K562 (cell line): Measurements from ENCODE around the gene SENP1. TPM values are rescaled to one million over a fixed set of nuclear protein-coding genes. Genes with fewer than 3 reads are reported as not detected.
A peak's percentile ranks its signal among the peaks of the same experiment; 100 is the strongest.

Experiments used
- ARID1B ChIP-seq: fragments of 450-650 bp; IDR thresholded peaks from 2 replicates; pipeline ENCODE4 v1.6.1; 2016; ENCODE audit warnings: antibody characterized with exemption, mild to moderate bottlenecking, inconsistent platforms
- DPF2 ChIP-seq: fragments of 450-650 bp; IDR thresholded peaks from 2 replicates; pipeline ENCODE4 v1.6.1; 2016
- GABPA ChIP-seq: fragments of 200-800 bp; sonication (Bioruptor generic); conservative IDR thresholded peaks from 2 replicates; pipeline ENCODE4 v1.6.1; 2016; ENCODE audit warnings: low read depth, missing genetic modification characterization, missing compliant biosample characterization
- KLF1 ChIP-seq: fragments of 450-650 bp; IDR thresholded peaks from 2 replicates; pipeline ENCODE4 v1.6.1; 2016; ENCODE audit warnings: missing genetic modification characterization, missing compliant biosample characterization
- MAFG ChIP-seq: fragments of 450-650 bp; conservative IDR thresholded peaks from 2 replicates; pipeline ENCODE4 v1.6.1; 2016; ENCODE audit warnings: missing genetic modification characterization, missing compliant biosample characterization
- MECOM ChIP-seq: fragments of 250-450 bp; sonication (Bioruptor Pico); IDR thresholded peaks from 2 replicates; pipeline ENCODE4 v1.8.0; 2022; ENCODE audit warnings: inconsistent platforms
- MEIS2 ChIP-seq: fragments of 450-650 bp; IDR thresholded peaks from 2 replicates; pipeline ENCODE4 v1.6.1; 2014; ENCODE audit warnings: mild to moderate bottlenecking; ENCODE audit not compliant: partially characterized antibody
- MNT ChIP-seq, 2 experiments: fragments of 450-650 bp; conservative IDR thresholded peaks; 2 replicates each; pipeline ENCODE4 v1.6.1; 2017; ENCODE audit warnings: mild to moderate bottlenecking in 2 of 2, moderate library complexity in 2 of 2
- NFE2 ChIP-seq: IDR thresholded peaks from 2 replicates; pipeline ENCODE4 v1.6.1; 2014; ENCODE audit warnings: antibody characterized with exemption, low read depth
- NRF1 ChIP-seq, 2 experiments: fragments of 450-650 bp; IDR thresholded peaks in 1 of 2; conservative IDR thresholded peaks in 1 of 2; 2 replicates each; pipeline ENCODE4 v1.6.1; 2014; ENCODE audit warnings: mild to moderate bottlenecking in 2 of 2
- RFX1 ChIP-seq: fragments of 450-650 bp; IDR thresholded peaks from 2 replicates; pipeline ENCODE4 v1.6.1; 2016; ENCODE audit warnings: mild to moderate bottlenecking, moderate library complexity
- SMARCA4 ChIP-seq: fragments of 450-650 bp; IDR thresholded peaks from 2 replicates; pipeline ENCODE4 v1.6.1; 2016
- TAL1 ChIP-seq: fragments of 450-650 bp; IDR thresholded peaks from 2 replicates; pipeline ENCODE4 v1.6.1; 2016; ENCODE audit warnings: mild to moderate bottlenecking
- TCF3 ChIP-seq: sonication (generic); formaldehyde crosslinking; IDR thresholded peaks from 2 replicates; pipeline ENCODE4 v1.4.0; 2020; ENCODE audit warnings: mild to moderate bottlenecking, missing genetic modification reagents
- THRB ChIP-seq: fragments of 450-650 bp; formaldehyde crosslinking; conservative IDR thresholded peaks from 2 replicates; pipeline ENCODE4 v1.4.0; 2022; ENCODE audit warnings: mild to moderate bottlenecking, missing genetic modification characterization
- ZBTB26 ChIP-seq: fragments of 450-650 bp; formaldehyde crosslinking; IDR thresholded peaks from 2 replicates; pipeline ENCODE4 v1.4.0; 2022; ENCODE audit warnings: missing genetic modification characterization
- ZNF639 ChIP-seq, 2 experiments: fragments of 200-800 bp in 1 of 2; sonication (Bioruptor generic) in 1 of 2; sonication (generic) in 1 of 2; formaldehyde crosslinking in 1 of 2; IDR thresholded peaks in 1 of 2; conservative IDR thresholded peaks in 1 of 2; 2 replicates each; pipeline versions ENCODE4 v1.5.0 to v1.6.1; 2016 to 2020; ENCODE audit warnings: missing compliant biosample characterization in 1 of 2, missing genetic modification characterization in 1 of 2, missing genetic modification reagents in 1 of 2
- ZNF766 ChIP-seq: fragments of 200-800 bp; sonication (Bioruptor generic); conservative IDR thresholded peaks from 2 replicates; pipeline ENCODE4 v1.6.1; 2016; ENCODE audit warnings: missing genetic modification characterization, missing compliant biosample characterization
- polyA plus RNA-seq, 8 experiments: library from polyadenylated mRNA; depleted of rRNA in 4 of 8; stranded (reverse) in 5 of 8; unstranded in 3 of 8; fragments of >200 nt; fragmentation: Nextera tagmentation in 2 of 8; fragmentation: Illumina TruSeq in 1 of 8; extraction: Ambion mirVana in 2 of 8; extraction: Trizol in 1 of 8; gene quantifications; 2 replicates each; pipeline versions ENCODE4 v1.2.1 to v1.2.3, GENCODE V29; 2011 to 2014; ENCODE audit warnings: inconsistent platforms in 1 of 8, missing spikeins in 1 of 8
- total RNA-seq, 7 experiments: library from RNA; depleted of rRNA in 6 of 7; stranded (reverse); fragments of >200 nt in 6 of 7; fragmentation: Illumina TruSeq in 2 of 7; extraction: Trizol in 2 of 7; gene quantifications; 2 replicates each; pipeline versions ENCODE4 v1.2.1 to v1.2.3, GENCODE V29; 2011 to 2021; ENCODE audit warnings: low replicate concordance in 1 of 7

The SENP1 gene
- total and polyA plus RNA-seq, 9 of the 15 experiments (the other 6 are each of a cell fraction or from before 2014, with no cell fraction given): 15.5 to 59.0 (median 36.3) TPM

- TF ChIP-seq MECOM (CRISPR knock-in tag): peak; percentile 86; the same call in 1 of the 2 replicates
- TF ChIP-seq GABPA (tag): peak; percentile 36; the same call in 1 of the 2 replicates
- no peak for TF ChIP-seq NRF1 (conservative IDR thresholded peaks at IDR 0.05 in 1 of 2, IDR thresholded peaks at IDR 0.05 in 1 of 2)
- TF ChIP-seq ZNF639 (CRISPR knock-in tag; conservative IDR thresholded peaks at IDR 0.05 in 1 of 2, IDR thresholded peaks at IDR 0.05 in 1 of 2): peak in 1 of 2 experiments; percentile 44; a peak in 1 of 4 replicates
- TF ChIP-seq MNT (conservative IDR thresholded peaks at IDR 0.05): peak; percentile 53 to 66
- no peak for TF ChIP-seq THRB (CRISPR knock-in tag)
- TF ChIP-seq MEIS2: peak; percentile 99
- TF ChIP-seq ARID1B: peak; percentile 43
- TF ChIP-seq KLF1: no peak
- peak; percentile 41; the same call in 1 of the 2 replicates for TF ChIP-seq SMARCA4
- TF ChIP-seq ZNF766 (CRISPR knock-in tag): 0 out of 2 replicates have a peak, but pooled peaks have one; percentile 25
- no peak for TF ChIP-seq RFX1
- TF ChIP-seq DPF2: peak; percentile 50; the same call in 1 of the 2 replicates
- TF ChIP-seq ZBTB26 (CRISPR knock-in tag): no peak
- peak; percentile 49 for TF ChIP-seq MAFG (tag)
- TF ChIP-seq NFE2: peak; percentile 67; the same call in 1 of the 2 replicates
- TF ChIP-seq TAL1: peak; percentile 6; the same call in 1 of the 2 replicates
- peak; percentile 45; the same call in 1 of the 2 replicates for TF ChIP-seq TCF3 (CRISPR knock-in tag)
Measured at GRCh38 chr12:48067250-48067938, 38.5 kb downstream of the SENP1 start (continued).
